GM18517 (cell line): ENCODE data around the gene UNC119B.

Experiments
- ATAC-seq: cut with Tn5 transposase; IDR thresholded peaks from one replicate; pipeline ENCODE4 v1.9.1; 2021; ENCODE audit warnings: mild to moderate bottlenecking, moderate library complexity; ENCODE audit not compliant: unreplicated experiment

UNC119B gene

GRCh38 chr12:120687578-120688289 is 22.5 kb upstream of the UNC119B start:
- no peak for ATAC-seq

GRCh38 chr12:120688527-120689071 is 21.7 kb upstream of the UNC119B start:
- no peak for ATAC-seq

GRCh38 chr12:120689397-120690082 is 20.7 kb upstream of the UNC119B start:
- no peak for ATAC-seq

- ATAC-seq = no peak
These were observed 20.2 kb upstream of the UNC119B start for GRCh38 chr12:120690083-120690450.

GRCh38 chr12:120690978-120691377 is 19.3 kb upstream of the UNC119B start:
- no peak for ATAC-seq

- no peak for ATAC-seq
These were observed 17.7 kb upstream of the UNC119B start for GRCh38 chr12:120692524-120693033.

- ATAC-seq = no peak
These were observed 16.4 kb upstream of the UNC119B start for GRCh38 chr12:120693848-120694247.

GRCh38 chr12:120696626-120697025 is 13.6 kb upstream of the UNC119B start:
- ATAC-seq = no peak

- ATAC-seq = no peak
These were observed 12.9 kb upstream of the UNC119B start for GRCh38 chr12:120697344-120697743.

- ATAC-seq = no peak
These were observed 11.6 kb upstream of the UNC119B start for GRCh38 chr12:120698665-120699064.

GRCh38 chr12:120699553-120699952 is 10.7 kb upstream of the UNC119B start:
- no peak for ATAC-seq

GRCh38 chr12:120700886-120701285 is 9.4 kb upstream of the UNC119B start:
- no peak for ATAC-seq

GRCh38 chr12:120702637-120703036 is 7.6 kb upstream of the UNC119B start:
- no peak for ATAC-seq

GRCh38 chr12:120703311-120703942 is 6.8 kb upstream of the UNC119B start:
- ATAC-seq = no peak

- no peak for ATAC-seq
These were observed 4.6 kb upstream of the UNC119B start for GRCh38 chr12:120705618-120706017.

GRCh38 chr12:120706029-120706428 is 4.2 kb upstream of the UNC119B start:
- no peak for ATAC-seq

GRCh38 chr12:120708651-120709050 is 1.6 kb upstream of the UNC119B start:
- ATAC-seq = no peak

GRCh38 chr12:120710805-120711296 is 593 bp downstream of the UNC119B start:
- ATAC-seq = no peak

- ATAC-seq = no peak
These were observed 1.2 kb downstream of the UNC119B start for GRCh38 chr12:120711411-120711810.

GRCh38 chr12:120712610-120713009 is 2.4 kb downstream of the UNC119B start:
- ATAC-seq = no peak

GRCh38 chr12:120713861-120714482 is 3.7 kb downstream of the UNC119B start:
- ATAC-seq = no peak
